Endodermal cell (in vitro differentiated cells): ENCODE data around the gene TYK2. TPM values are rescaled to one million over a fixed set of nuclear protein-coding genes. Genes with fewer than 3 reads are reported as not detected.
"Not testable (repeated sequence)": the region's sequence is repeated elsewhere in the genome, so short reads cannot be mapped to it uniquely, and the experiment has no call there.

Source experiments
- DNase-seq: peaks from one replicate; pipeline ENCODE4 v3.0.0-alpha.2; 2017
- H3K27ac ChIP-seq: 2 replicates; pipeline ENCODE4 v1.5.1; 2013; ENCODE audit warnings: mild to moderate bottlenecking, low read depth, low read length, moderate library complexity
- H3K27me3 ChIP-seq: 2 replicates; pipeline ENCODE4 v1.6.1; 2013; ENCODE audit warnings: mild to moderate bottlenecking, low read length, moderate library complexity; ENCODE audit not compliant: insufficient read depth, control insufficient read depth, poor library complexity, severe bottlenecking
- H3K36me3 ChIP-seq: 2 replicates; pipeline ENCODE4 v1.7.0; 2013; ENCODE audit warnings: mild to moderate bottlenecking, low read length, moderate library complexity; ENCODE audit not compliant: control insufficient read depth, insufficient read depth
- H3K4me1 ChIP-seq: one replicate; pipeline ENCODE4 v1.7.0; 2013; ENCODE audit warnings: low read length; ENCODE audit not compliant: control insufficient read depth, insufficient read depth
- H3K4me3 ChIP-seq: 2 replicates; pipeline ENCODE4 v1.5.1; 2013; ENCODE audit warnings: mild to moderate bottlenecking, low read length, moderate library complexity
- H3K9ac ChIP-seq: 2 replicates; pipeline ENCODE4 v1.6.1; 2013; ENCODE audit warnings: mild to moderate bottlenecking, low read length, moderate library complexity; ENCODE audit not compliant: poor library complexity, severe bottlenecking; ENCODE audit errors: extremely low read depth
- H3K9me3 ChIP-seq: 2 replicates; pipeline ENCODE4 v1.6.1; 2013; ENCODE audit warnings: mild to moderate bottlenecking, low read length, moderate library complexity; ENCODE audit not compliant: control insufficient read depth
- H3K27ac Mint-ChIP-seq: 2 replicates; pipeline ENCODE4 v1.8.0; 2020; ENCODE audit warnings: mixed read lengths
- H3K27me3 Mint-ChIP-seq: 2 replicates; pipeline ENCODE4 v1.8.0; 2021; ENCODE audit warnings: mild to moderate bottlenecking, mixed read lengths; ENCODE audit not compliant: insufficient read depth
- H3K36me3 Mint-ChIP-seq: 2 replicates; pipeline ENCODE4 v1.8.0; 2020; ENCODE audit warnings: low read depth, mixed read lengths
- H3K4me1 Mint-ChIP-seq: 2 replicates; pipeline ENCODE4 v1.8.0; 2020; ENCODE audit warnings: mixed read lengths
- H3K4me3 Mint-ChIP-seq: 2 replicates; pipeline ENCODE4 v1.8.0; 2020; ENCODE audit warnings: mild to moderate bottlenecking, moderate library complexity, mixed read lengths
- H3K9me3 Mint-ChIP-seq: 2 replicates; pipeline ENCODE4 v1.8.0; 2020; ENCODE audit warnings: mild to moderate bottlenecking, mixed read lengths
- CTCF ChIP-seq: fragments of 200-600 bp; sonication (generic); conservative IDR thresholded peaks from 2 replicates; pipeline ENCODE4 v1.5.0; 2021; ENCODE audit warnings: antibody characterized with exemption, mild to moderate bottlenecking
- WGBS, 2 experiments: methylation state at CpG; one replicate each; pipeline versions ENCODE4 v1.1.5 to v1.1.7; 2013; ENCODE audit warnings: missing lambda C conversion rate in 2 of 2, mixed read lengths in 1 of 2; ENCODE audit not compliant: insufficient coverage in 1 of 2, insufficient read length in 1 of 2; 5-methylcytosine and 5-hydroxymethylcytosine counted together
- total RNA-seq, 2 donors: library from RNA; stranded (reverse); fragmentation: NEBNext Ultra II Directional in 1 of 2; extraction: Animal tissue kit (Norgen Biotek cat#: 25700) in 1 of 2; gene quantifications; 2 replicates in 1 of 2; 3 replicates in 1 of 2; pipeline ENCODE4 v1.2.1, GENCODE V29; 2021

Gene TYK2
- total RNA-seq, 2 donors from 2014 or later, result 63.5 to 65.8 TPM

DNA sequence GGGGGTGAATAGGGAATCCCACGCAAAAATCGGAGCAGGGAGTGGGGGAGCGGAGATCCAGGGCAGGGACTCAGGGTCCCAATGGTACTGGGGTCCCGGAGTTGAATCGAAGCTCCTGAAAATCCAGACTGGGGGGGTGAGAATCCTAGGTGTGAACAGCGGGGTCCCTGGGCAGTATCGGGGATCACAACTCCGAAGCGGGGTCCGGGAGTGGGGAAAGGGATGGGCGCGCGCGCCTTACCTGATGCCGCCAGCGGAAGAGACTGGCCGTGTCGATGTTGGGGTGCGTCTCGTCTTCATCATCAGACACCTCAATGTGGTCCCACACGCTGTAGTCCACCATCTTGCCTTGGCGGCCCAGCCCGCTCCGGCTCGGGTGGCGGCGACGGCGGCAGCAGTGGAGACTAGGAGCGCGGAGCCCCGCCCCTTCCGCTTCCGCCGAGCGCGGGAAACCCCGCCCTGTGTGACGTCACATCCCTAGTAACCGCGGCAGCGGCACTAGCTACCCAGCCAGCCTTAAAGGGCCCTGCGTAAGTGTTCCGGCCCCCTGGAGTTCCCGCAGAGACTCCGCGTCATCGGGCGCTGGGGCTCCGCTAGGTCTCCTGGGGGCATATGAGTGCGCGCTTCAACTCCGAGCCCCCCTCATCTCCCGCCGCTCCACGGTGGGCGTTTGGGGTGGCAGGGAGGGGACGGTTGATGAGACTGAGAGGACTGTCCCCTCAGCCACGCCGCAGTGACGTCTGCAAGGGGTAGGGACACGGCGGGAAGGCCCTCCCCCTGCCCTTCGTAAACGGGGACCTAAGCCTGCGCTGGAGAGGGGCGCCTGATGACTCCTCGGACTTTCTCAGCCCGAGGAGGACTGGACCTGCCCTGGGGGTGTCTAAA lies 23.0 kb upstream of the TYK2 start, which contains the start of gene CDC37:
TSS of gene CDC37 (minus strand) at position 406 of the 885 bp plus-strand sequence. CDS start at position 343, 63 bp downstream.
- H3K4me1 Mint-ChIP-seq, result peaks cover 14% of the 10 kb centered on the region
- H3K27ac ChIP-seq, result peak within 1 kb of the TSS; percentile 82
- peaks cover 38% of the 10 kb centered on the region for H3K27me3 ChIP-seq
- H3K4me3 Mint-ChIP-seq, result peak within 1 kb of the TSS; percentile 95
- peaks cover 38% of the 10 kb centered on the region for H3K27me3 Mint-ChIP-seq
- H3K36me3 Mint-ChIP-seq, result peaks cover 12% of the 10 kb centered on the region
- peaks cover 4% of the 10 kb centered on the region for H3K4me1 ChIP-seq
- peak within 1 kb of the TSS; percentile 98 for H3K27ac Mint-ChIP-seq
- TF ChIP-seq CTCF, result no peak
- peak; percentile 98 for DNase-seq
- peak within 1 kb of the TSS; percentile 96 for H3K4me3 ChIP-seq
- 0% methylated on average over 25 to 69 of the region's 69 CpGs for WGBS, 2 experiments
- peak within 1 kb of the TSS; percentile 92 for H3K9ac ChIP-seq
- peaks cover 26% of the 10 kb centered on the region for H3K36me3 ChIP-seq
- H3K9me3 Mint-ChIP-seq, result no peaks in the 10 kb centered on the region
- H3K9me3 ChIP-seq, result no peaks in the 10 kb centered on the region

DNA sequence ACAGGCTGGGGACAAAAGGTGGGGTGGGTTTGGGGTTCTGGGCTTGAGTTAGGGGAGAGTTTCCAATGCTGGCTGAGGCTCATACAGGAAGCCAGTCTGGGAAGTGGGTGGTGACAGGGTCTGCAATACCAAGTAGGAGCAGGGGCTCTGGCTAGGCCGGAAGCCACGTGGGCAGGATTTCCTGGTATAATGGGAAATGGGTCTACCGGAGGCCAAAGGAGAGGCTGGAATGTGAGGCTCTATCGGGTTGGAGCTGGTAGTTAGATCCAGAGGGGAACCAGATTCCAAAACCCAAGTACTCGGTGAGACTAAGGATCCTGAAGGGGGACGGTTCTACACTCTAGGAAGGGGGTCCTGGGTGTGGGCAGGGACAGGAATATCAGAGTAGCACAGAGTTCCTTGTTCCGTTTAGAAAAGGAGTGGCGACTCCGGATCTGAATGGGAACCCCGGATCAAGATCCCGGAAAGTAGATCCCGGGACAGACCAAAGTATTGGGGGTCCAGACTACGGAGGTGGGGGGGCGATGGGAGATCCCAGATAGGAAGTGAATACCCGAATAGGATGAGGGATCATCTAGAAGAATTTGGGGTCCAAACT lies 22.2 kb upstream of the TYK2 start:
- Mint-ChIP-seq H3K27ac (peak overlapping the region; percentile 98), H3K9me3 (no peaks in the 10 kb centered on the region), H3K36me3 (peaks cover 21% of the 10 kb centered on the region), H3K27me3 (peaks cover 30% of the 10 kb centered on the region), H3K4me1 (peaks cover 14% of the 10 kb centered on the region), H3K4me3 (peak overlapping the region; percentile 95)
- Histone ChIP-seq H3K36me3 (peaks cover 30% of the 10 kb centered on the region), H3K4me1 (peaks cover 4% of the 10 kb centered on the region), H3K4me3 (peak overlapping the region; percentile 96), H3K27me3 (peaks cover 32% of the 10 kb centered on the region), H3K9ac (peak overlapping the region; percentile 92), H3K27ac (no peak overlapping the region), H3K9me3 (no peaks in the 10 kb centered on the region)
- 4 to 9% methylated on average over 11 to 15 of the region's 15 CpGs for WGBS, 2 experiments
- TF ChIP-seq CTCF, result no peak
- peak; percentile 75 for DNase-seq

- Mint-ChIP-seq H3K4me3 (no peak overlapping the region), H3K9me3 (no peaks in the 10 kb centered on the region), H3K4me1 (peaks cover 14% of the 10 kb centered on the region), H3K36me3 (peaks cover 40% of the 10 kb centered on the region), H3K27me3 (peaks cover 6% of the 10 kb centered on the region), H3K27ac (no peak overlapping the region)
- TF ChIP-seq CTCF, result no peak
- H3K4me3 ChIP-seq, result no peak overlapping the region
- peaks cover 4% of the 10 kb centered on the region for H3K4me1 ChIP-seq
- 98 to 100% methylated on average over 3 to 8 of the region's 8 CpGs for WGBS, 2 experiments
- peaks cover 47% of the 10 kb centered on the region for H3K36me3 ChIP-seq
- no peak overlapping the region for H3K27ac ChIP-seq
- H3K9ac ChIP-seq, result no peak overlapping the region
- H3K9me3 ChIP-seq, result no peaks in the 10 kb centered on the region
- peaks cover 7% of the 10 kb centered on the region for H3K27me3 ChIP-seq
- DNase-seq, result no peak
These were observed 19.5 kb upstream of the TYK2 start for GRCh38 chr19:10399878-10400277.

GRCh38 chr19:10399340-10399739 lies 19.0 kb upstream of the TYK2 start:
- not testable (repeated sequence) for H3K27ac ChIP-seq, H3K4me3 Mint-ChIP-seq, H3K27ac Mint-ChIP-seq, H3K9me3 Mint-ChIP-seq, H3K4me3 ChIP-seq, H3K9me3 ChIP-seq, H3K27me3 Mint-ChIP-seq, H3K4me1 ChIP-seq, H3K9ac ChIP-seq, H3K27me3 ChIP-seq, DNase-seq
- Mint-ChIP-seq H3K4me1 (peaks cover 14% of the 10 kb centered on the region), H3K36me3 (peaks cover 42% of the 10 kb centered on the region)
- WGBS, 2 experiments, result 88 to 95% methylated on average over 5 to 8 of the region's 8 CpGs
- peaks cover 51% of the 10 kb centered on the region for H3K36me3 ChIP-seq
